T follicular helper cell (primary cell): Measurements from ENCODE around the gene TMOD4.
"Not testable (repeated sequence)": the region's sequence is repeated elsewhere in the genome, so short reads cannot be mapped to it uniquely, and the experiment has no call there.

Experiments
- DNase-seq: peaks from one replicate; pipeline ENCODE4 v3.0.0-alpha.2; 2020; ENCODE audit warnings: low read depth
- total RNA-seq, 2 experiments: gene quantifications; one replicate each; lab custom pipeline; 2026; lab: John Stamatoyannopoulos, UW

TMOD4 gene
- total RNA-seq: 2.5 to 6.3 reads per million in 2 experiments

GRCh38 chr1:151175863-151176262 is at the start of gene TMOD4:
TMOD4 (minus strand) TSS chr1:151175981; CDS start chr1:151174875, 1,106 bp downstream.
- no peak for DNase-seq

DNA sequence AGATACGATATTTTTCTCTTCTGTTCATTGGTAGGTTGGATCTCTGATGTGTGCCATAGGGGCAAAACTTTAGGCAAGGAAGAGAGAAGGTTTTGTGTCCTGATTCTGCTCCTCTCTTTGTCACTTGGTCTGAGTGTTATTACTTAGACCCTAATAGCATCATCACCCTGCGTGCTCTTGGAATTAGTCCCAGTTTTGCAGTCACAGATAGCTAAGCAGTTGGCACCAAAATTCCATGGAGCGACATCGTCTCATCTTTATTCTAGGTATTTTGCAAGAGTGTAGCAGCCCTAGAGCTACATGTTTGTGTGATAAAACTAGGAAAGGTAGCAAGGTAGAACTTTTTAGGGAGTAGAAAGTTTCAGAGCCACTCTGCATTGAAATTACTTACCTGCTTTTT is 46.3 kb upstream of the TMOD4 start:
- no peak for DNase-seq

GRCh38 chr1:151221616-151222015 is 45.8 kb upstream of the TMOD4 start:
- DNase-seq: no peak

DNA sequence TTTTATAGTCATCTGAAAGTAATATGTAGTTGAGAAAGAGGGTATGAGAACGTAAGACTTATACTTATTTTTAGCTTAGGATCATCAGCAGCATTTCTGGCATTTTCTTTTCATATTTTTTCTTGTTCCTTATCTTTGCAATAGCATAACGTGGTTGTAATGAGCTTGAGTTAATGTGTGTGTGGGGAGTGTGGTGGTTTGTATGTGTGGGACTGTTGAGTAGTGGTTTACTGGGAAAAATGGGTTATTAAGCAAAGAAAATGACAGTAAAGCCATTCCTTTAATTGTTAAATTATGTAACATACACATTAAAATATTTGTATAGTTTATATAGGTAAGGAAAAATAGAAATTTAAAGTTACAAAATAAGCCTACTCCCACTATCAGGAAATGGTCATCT is 37.8 kb upstream of the TMOD4 start:
- DNase-seq: no peak

- no peak for DNase-seq
Measured at GRCh38 chr1:151211972-151212705, 36.4 kb upstream of the TMOD4 start.

GRCh38 chr1:151210830-151211229 is 35.0 kb upstream of the TMOD4 start:
- DNase-seq: no peak

GRCh38 chr1:151205381-151205965 is 29.7 kb upstream of the TMOD4 start:
- DNase-seq: not testable (repeated sequence)

- no peak for DNase-seq
Measured at GRCh38 chr1:151199873-151200581, 24.2 kb upstream of the TMOD4 start.

DNA sequence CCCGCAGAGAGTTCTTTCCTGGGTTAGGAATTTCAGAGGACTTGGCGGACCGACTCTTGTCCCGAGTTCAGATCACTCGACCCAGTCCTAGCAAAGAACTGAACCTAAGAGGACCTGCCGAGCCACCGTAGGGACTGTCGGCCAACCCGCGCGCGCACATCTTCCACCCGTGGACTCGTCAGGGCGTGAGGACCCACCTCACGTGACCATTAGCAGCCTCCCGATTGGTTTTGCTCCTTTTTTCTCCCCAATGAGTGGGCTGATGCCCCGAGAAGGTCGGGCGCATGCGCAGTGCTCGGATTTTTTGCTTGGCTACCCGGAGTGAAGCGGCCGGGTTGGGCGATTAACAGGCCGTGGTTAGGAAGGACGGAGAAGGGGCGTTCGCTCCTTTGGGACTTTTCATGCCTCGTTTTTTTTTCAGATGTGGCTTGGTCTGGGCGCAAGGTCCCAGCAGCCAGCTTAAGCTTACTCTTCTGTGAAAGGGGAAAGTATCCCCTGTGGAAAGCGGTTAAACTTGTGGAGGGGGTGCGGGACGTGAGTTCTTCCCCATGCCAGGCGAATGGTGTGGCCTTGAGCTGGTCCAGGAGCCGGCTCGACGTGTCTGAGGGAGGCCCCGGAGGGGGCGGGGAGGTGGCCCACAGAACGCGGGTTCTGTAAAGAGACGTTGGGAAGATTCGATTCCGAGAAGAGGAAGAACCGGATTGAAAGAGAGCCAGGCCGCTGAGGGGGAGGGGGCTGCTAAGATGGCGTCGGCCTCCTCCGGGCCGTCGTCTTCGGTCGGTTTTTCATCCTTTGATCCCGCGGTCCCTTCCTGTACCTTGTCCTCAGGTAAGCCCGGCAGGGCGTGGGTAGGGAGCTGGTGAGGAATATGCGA is 22.7 kb upstream of the TMOD4 start, which contains the start of gene PIP5K1A:
PIP5K1A (plus strand) TSS at position 299 of the 874 bp plus-strand sequence; CDS start at position 744, 445 bp downstream.
- DNase-seq: peak; percentile 99

DNA sequence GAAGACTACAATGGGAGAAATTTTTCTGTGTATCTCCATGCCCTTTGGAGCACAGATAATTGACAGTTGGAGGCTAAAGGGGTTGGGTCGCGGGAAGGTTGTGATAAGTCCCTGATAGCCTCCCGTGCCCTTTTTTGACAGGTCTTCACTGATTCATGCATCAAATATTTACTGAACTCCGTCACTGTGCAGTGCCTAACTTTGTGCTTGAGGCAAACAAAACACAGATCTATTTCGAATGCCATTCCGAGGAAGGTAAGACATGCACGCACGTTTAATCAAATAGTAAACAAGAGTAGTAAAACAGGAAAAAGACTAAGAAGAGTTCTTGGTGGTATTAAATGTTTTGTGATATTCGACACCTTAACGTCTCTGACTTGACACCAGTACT is 22.1 kb upstream of the TMOD4 start:
- DNase-seq: no peak

DNA sequence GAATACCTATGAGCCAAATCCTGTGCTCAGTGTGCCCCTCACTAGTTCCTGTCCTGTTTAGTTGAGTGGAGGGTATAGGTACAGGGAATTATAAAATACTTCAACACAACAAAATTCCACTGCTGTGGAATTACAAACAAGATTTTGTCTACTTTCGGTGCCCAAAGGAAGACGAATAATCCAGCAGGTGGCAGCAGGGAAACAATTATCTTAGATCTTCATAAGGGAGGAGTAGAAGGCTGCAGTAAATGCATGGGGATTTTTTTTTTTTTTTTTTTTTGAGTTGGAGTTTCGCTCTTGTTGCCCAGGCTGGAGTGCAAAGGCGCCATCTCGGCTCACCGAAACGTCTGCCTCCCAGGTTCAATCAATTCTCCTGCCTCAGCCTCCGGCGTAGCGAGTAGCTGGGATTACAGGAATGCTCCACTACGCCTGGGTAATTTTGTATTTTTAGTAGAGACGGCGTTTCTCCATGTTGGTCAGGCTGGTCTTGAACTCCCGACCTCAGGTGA is 20.6 kb upstream of the TMOD4 start:
- peak; percentile 43 for DNase-seq

DNA sequence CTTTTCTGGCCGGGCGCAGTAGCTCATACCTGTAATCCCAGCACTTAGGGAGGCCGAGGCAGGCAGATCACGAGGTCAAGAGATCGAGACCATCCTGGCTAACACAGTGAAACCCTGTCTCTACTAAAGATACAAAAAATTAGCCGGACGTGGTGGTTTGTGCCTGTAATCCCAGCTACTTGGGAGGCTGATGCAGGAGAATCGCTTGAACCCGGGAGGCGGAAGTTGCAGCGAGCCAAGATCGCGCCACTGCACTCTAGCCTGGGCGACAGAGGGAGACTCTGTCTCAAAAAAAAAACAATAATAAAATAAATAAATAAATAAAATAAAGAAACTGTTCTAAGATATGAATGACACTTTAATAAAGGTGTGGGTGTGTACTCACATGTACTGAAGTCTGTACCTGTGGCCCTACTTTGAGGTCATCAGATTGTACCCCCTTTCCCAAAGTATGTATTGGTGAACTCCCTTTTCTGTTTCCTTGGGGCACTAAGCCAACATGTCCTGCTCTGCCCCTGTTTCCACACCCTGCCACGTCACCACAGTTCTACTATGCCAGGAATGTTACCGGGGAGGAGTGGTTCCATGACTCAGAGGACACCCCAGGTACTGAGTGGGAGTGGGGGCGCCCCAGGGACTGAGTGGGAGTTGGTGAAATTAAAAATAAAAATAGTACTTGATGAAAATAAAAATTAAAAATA is 19.3 kb upstream of the TMOD4 start:
- DNase-seq: not testable (repeated sequence)

- no peak for DNase-seq
Measured at GRCh38 chr1:151193856-151194255, 18.1 kb upstream of the TMOD4 start.

GRCh38 chr1:151193304-151193703 is 17.5 kb upstream of the TMOD4 start:
- DNase-seq: no peak

DNA sequence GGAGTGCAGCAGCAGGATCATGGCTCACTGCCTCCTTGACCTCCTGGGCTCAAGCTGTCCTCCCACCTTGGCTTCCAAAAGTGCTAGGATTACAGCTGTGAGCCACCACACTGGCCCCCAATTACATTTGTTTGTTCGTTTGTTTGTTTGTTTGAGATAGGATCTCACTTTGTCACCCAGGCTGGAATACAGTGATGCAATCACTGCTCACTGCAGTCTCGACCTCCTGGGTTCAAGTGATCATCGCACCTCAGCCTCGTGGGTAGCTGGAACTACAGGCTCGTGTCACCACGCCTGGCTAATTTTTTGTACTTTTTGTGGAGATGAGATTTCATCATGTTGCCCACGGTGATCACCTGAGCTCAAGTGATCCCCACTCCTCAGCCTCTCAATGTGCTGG is 16.3 kb upstream of the TMOD4 start:
- no peak for DNase-seq

DNA sequence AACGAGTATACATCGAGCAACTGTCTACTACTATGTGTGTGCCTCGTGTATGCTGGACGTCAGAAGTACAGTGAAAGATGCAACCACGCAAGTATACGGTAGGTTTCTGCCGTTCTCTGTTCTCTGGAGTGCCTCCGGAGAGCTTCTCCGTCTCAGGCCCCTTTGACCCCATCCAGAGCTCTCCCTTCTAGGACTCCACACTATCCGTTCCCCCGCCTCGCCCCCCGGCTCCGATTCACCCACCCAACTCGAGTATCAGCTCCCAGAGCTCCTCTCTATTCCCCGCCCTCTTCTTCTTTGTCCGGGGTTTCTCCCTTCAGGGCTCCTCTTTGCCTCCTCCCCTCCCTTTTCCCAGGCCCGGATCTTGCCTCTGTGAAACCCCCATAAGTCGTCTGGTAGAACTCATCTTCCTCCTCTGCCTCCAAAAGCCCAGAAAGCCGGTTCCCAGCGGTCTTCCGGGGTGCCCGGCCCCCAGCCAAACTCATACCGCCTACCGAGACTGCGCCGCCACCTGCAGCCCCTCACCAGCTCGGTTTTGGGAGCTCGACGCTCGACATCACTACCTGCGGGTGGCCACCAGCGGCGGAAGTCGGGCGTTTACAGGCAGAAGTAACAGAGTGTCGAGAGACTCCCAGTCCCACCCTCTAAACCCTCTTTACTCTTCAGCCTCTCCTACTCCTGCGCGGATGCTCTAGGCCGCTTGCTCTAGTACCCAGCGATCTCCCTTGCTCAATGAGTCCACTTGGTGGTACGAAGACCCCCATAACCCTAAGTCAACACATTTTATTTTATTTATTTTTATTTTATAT is 14.1 kb upstream of the TMOD4 start, which contains the start of gene VPS72:
VPS72 (minus strand) TSS at position 561 of the 809 bp plus-strand sequence; CDS start at position 485, 76 bp downstream.
- peak; percentile 82 for DNase-seq

GRCh38 chr1:151188667-151189066 is 12.9 kb upstream of the TMOD4 start:
- DNase-seq: not testable (repeated sequence)

- no peak for DNase-seq
Measured at GRCh38 chr1:151187205-151187604, 11.4 kb upstream of the TMOD4 start.

- DNase-seq: no peak
Measured at GRCh38 chr1:151184211-151184610, 8.4 kb upstream of the TMOD4 start.

DNA sequence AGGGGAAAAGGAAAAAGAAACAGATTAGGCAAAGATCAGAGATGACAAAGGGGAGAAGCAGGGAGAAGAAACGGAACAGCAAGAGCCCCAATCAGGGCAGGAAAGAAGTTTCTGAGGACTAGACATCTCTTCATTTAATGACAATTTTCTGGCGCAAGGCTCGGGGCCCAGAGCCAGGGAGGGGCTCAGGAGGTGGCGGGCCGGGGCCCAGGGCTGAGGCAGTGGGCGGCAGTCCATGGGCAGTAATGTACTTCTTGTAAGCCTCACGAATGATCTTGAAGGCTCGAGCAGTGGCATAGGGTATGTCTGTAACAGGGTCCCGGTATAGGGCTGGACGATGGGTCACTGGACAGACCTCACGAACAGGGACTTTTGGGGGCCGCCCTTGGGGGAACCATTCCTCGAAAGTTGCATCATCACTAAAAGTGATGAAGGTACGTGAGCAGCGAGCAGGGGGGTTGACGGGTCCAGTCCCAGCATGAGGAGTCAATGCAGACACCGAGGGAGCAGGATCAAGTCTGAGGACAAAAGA is 799 bp upstream of the TMOD4 start:
- DNase-seq: no peak
